Measurements from ENCODE around the gene MRPL43. TPM values are rescaled to one million over a fixed set of nuclear protein-coding genes. Genes with fewer than 3 reads are reported as not detected.

The MRPL43 gene
- total RNA-seq, 1 experiment from 2014 or later: 69.4 TPM

DNA sequence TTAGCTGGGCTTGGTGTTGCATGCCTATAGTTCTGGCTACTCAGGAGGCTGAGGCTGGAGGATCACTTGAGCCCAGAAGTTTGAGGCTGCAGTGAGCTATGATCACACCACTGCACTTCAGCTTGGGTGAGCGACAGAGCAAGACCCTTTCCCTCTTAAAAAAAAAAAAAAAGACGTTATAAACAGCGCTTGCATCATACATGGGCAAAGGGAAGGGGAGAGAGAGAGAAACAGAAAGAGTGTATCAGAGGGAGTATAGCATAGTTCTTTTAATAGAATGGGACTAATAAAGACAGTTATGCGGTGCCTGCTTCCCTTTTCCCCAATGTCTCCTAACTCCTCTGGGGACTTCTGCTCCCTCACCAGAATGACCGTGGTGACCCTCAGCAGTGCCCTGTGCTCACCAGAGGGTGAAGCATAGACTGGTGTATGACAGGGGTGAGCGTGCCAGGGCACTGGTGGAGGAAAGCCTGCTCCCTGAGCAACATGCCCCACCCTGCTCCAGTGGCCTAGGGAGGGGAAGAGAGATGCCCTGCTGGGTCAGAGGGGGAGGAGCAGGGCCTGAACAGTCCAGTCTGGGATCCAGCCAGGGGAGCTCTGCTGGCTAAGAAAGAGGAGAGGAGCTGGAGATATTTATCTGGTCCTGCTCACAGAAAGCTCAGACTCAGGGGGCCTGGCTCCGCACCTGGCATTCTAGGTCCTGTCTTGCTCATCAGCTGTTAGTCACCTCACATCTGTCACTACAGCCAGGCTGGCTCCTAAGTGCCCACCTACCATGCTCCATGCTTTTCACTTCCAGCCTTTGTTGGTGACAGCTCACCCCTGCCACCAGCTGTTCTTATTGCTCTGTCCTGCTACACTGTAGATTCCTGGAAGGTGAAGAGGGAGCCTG, 41.4 kb upstream of the MRPL43 start:
- no peak for DNase-seq (ENCODE audit: low read depth in 1 of 2, low spot score in 2 of 2)
- no peak overlapping the region for H3K4me3 ChIP-seq
- no peak overlapping the region for H3K27ac ChIP-seq
- no peaks in the 10 kb centered on the region for H3K36me3 ChIP-seq
- no peaks in the 10 kb centered on the region for H3K27me3 ChIP-seq (replicated peaks)
- H3K4me1 ChIP-seq (replicated peaks): peaks cover 34% of the 10 kb centered on the region
- no peaks in the 10 kb centered on the region for H3K9me3 ChIP-seq (replicated peaks)

DNA sequence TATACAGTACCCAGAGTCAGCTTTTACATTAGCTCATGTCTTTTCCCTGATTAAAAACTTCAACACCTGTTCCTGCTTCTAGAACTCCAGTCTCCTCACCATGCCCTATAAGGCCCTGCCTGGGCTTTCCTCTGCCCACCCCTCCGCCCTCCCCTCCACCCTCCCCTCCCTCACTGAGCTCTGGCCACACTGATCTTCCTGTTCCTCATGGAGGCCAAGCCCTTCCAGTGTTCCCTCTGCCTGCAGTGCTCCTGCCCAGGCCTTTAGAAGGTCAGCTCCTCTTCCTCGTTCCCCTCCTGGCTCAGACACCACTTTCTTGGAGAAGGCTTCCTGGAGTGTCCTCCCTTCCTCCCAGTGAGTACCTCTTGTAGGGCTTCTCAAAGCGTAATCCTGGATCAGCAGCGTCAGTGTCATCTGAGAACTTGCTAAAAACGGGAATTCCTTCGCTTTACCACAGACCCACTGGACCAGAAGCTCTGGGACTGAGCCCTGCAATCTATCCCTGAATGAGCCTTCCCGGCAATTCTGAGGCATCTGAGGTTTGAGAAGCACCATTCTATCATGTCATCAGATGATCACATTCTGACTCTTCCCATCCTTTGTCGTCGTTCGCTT, 39.9 kb upstream of the MRPL43 start:
- no peaks in the 10 kb centered on the region for H3K36me3 ChIP-seq
- DNase-seq (ENCODE audit: low read depth in 1 of 2, low spot score in 2 of 2): no peak
- H3K27ac ChIP-seq: no peak overlapping the region

DNA sequence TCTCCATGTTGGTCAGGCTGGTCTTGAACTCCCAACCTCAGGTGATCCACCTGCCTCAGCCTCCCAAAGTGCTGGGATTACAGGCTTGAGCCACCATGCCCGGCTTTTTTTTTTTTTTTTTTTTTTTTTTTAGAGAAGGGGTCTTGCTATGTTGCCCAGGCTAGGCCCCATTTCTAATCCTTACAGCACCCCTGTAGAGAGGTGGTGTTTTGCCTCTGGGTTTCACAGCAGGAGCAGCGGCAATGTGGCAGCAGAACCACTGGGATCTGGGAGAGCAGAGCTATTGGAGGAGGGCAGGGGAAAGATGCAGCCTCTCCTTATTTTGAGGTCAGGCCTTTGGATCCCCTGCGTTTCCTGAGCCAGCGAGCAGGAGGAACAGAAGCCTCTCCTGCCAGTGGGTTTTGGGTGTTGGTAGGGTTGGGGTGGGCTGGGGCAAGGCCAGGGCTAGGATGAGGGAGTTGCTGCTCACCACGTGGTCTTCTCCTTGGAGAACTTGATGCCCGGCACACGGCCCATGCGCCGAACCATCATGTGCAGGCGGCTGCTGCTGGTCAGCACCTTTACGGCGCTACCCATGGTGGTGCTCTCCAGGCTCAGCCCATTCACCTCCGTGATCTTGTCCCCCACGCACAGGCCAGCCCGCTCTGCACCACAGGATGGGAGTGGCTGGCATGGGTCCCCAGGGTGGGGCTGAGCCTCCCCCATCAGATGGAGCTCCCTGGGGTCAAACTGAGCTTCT, 35.8 kb upstream of the MRPL43 start:
- H3K4me1 ChIP-seq (replicated peaks): peaks cover 7% of the 10 kb centered on the region; the same call in 1 of the 2 replicates
- H3K4me3 ChIP-seq: no peak overlapping the region
- no peaks in the 10 kb centered on the region for H3K27me3 ChIP-seq (replicated peaks)
- no peak for DNase-seq (ENCODE audit: low read depth in 1 of 2, low spot score in 2 of 2)
- no peaks in the 10 kb centered on the region for H3K36me3 ChIP-seq
- H3K27ac ChIP-seq: no peak overlapping the region
- no peaks in the 10 kb centered on the region for H3K9me3 ChIP-seq (replicated peaks)

More for the DNA sequence above, 39.9 kb upstream of the MRPL43 start:
- Histone ChIP-seq H3K27me3 (replicated peaks) (no peaks in the 10 kb centered on the region), H3K9me3 (replicated peaks) (no peaks in the 10 kb centered on the region), H3K4me3 (no peak overlapping the region), H3K4me1 (replicated peaks) (peaks cover 19% of the 10 kb centered on the region)

DNA sequence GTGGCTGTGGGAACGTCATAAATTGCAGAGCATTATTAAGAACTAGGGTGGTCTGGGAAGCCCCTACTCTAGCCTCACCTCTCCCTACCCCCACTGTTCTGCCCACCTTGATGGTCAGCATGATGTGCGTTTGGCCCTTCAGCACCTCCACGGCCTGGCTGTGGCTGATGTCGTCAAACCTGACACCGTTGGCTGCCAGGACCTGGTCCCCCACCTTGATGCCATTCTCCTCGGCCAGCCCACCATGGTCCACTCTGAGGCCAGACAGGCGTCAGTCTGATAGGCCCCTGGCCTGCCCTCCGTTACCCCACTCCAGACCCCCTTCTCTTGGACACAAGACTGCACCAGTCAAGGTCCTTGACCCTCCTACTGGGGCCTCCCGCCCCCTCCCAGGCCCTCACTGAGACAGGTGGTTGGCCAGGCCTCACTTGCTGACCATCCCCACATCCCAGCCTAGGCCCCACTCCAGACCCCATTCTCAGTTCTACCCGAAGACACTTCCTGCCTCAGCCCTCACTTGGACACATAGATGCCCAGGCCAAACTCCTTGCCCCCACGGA, 34.5 kb upstream of the MRPL43 start:
- no peaks in the 10 kb centered on the region for H3K27me3 ChIP-seq (replicated peaks)
- no peak for DNase-seq (ENCODE audit: low read depth in 1 of 2, low spot score in 2 of 2)
- no peak overlapping the region for H3K4me3 ChIP-seq
- H3K27ac ChIP-seq: no peak overlapping the region
- no peaks in the 10 kb centered on the region for H3K36me3 ChIP-seq
- H3K9me3 ChIP-seq (replicated peaks): no peaks in the 10 kb centered on the region
- H3K4me1 ChIP-seq (replicated peaks): peaks cover 7% of the 10 kb centered on the region; the same call in 1 of the 2 replicates

DNA sequence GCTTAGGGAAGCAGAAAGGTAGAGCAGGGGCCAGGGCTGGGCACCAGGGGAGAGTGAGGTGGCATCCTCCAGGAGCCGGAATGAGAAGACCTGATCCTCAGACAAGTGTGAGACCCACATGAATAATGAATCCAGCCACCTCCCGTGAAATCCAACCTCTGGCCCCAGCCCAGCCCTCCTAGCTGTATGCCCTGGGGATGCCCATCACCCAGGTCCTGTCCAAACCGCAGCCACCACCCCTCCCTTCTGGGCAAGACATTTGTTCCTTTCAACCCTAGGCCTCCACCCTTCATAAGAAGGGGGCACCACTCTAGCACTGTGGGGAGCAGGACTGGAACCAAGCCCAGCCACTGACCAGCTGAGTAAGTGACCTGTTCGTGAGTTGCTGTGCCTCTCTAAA, 33.9 kb upstream of the MRPL43 start:
- Histone ChIP-seq H3K4me3 (no peak overlapping the region), H3K36me3 (no peaks in the 10 kb centered on the region), H3K4me1 (replicated peaks) (peaks cover 7% of the 10 kb centered on the region; the same call in 1 of the 2 replicates), H3K27ac (no peak overlapping the region), H3K27me3 (replicated peaks) (no peaks in the 10 kb centered on the region), H3K9me3 (replicated peaks) (no peaks in the 10 kb centered on the region)
- DNase-seq (ENCODE audit: low read depth in 1 of 2, low spot score in 2 of 2): no peak

DNA sequence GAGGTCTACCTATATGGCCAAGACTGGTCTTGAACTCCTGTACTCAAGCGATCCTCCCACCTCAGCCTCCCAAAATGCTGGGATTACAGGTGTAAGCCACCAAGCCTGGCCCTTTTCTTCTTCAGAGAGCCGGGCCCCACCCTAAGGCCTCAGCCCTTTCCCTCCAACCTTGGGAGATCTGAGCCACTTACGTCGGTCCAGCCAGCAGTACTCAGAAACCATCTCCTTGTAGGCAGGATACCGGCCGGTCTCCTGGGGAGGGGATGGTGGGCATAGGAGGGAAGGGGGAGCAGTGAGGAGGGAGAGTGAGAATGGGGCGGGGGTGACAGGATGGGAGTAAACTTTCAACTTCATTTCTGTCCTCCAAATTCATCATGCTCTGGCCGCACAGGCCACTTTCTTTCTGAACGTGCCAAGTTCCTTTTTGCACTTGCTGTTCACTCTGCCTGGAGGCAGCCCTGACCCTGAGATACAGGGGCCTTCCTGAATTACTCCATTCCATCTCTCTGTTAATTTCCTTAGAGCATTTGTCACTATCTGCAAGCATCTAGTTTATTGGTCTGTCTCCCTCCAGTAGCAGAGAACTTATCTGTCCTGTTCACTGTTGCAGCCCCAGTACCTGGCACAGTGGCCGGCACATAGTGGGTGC, 33.3 kb upstream of the MRPL43 start:
- Histone ChIP-seq H3K27me3 (replicated peaks) (no peaks in the 10 kb centered on the region), H3K27ac (no peak overlapping the region), H3K4me1 (replicated peaks) (peaks cover 7% of the 10 kb centered on the region; the same call in 1 of the 2 replicates), H3K4me3 (no peak overlapping the region), H3K9me3 (replicated peaks) (no peaks in the 10 kb centered on the region), H3K36me3 (no peaks in the 10 kb centered on the region)
- no peak for DNase-seq (ENCODE audit: low read depth in 1 of 2, low spot score in 2 of 2)

DNA sequence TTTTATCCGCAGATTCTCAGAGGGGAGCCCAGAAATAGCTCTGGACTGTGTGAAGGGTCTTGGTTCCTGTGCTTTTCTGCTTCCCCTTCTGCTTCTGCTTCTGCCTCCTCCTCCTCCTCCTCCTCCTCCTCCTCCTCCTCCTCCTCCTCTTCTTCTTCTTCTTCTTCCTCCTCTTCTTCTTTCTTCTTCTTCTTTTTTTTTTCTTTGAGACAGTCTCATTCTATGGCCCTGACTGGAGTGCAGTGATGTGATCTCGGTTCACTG, 32.1 kb upstream of the MRPL43 start:
- no peaks in the 10 kb centered on the region for H3K27me3 ChIP-seq (replicated peaks)
- H3K9me3 ChIP-seq (replicated peaks): no peaks in the 10 kb centered on the region
- no peak for DNase-seq (ENCODE audit: low read depth in 1 of 2, low spot score in 2 of 2)
- H3K4me3 ChIP-seq: no peak overlapping the region
- peaks cover 17% of the 10 kb centered on the region for H3K4me1 ChIP-seq (replicated peaks)
- no peaks in the 10 kb centered on the region for H3K36me3 ChIP-seq
- H3K27ac ChIP-seq: no peak overlapping the region

DNA sequence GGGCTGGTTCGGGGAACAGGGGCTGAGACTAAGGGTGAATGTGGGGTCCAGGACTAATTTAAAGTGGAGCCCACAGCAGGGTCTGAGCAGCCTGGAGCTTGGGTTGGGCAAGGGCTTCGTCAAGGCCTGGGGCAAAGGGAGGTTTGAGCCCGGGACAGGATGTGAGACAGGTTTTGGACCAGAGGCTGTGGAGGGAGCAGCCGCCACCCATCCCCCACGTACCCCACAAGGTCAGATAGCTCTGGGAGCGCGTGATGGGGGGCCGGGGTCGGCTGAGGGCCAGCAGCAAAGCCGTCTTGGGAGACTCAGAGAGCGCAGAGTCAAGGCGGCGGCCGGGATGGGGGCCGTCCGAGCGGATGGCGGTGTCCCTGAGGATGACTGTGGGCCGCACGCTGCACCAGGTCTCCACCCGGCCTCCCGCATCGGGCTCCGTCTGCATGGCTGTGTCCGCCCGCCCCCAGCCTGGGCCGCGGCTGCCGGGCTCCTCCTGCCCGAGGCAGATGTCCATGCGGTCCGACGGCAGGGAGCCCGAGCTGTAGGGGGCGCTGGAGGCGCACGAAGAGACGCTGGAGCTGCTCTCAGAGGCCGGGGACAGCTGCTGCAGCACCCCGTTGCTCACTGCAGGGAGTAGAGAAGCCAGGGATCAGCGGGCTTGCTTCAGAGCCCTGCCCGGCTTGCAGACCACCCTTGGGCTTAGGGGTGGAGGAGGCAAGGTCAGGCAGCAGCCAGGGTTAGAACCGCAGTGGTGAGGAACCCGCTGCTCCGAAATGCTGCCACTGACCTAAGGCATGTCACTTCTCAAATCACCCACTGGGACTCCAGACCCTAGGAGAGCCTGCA, 31.5 kb upstream of the MRPL43 start:
- H3K4me1 ChIP-seq (replicated peaks): peaks cover 22% of the 10 kb centered on the region
- no peak overlapping the region for H3K4me3 ChIP-seq
- H3K27ac ChIP-seq: no peak overlapping the region
- H3K36me3 ChIP-seq: no peaks in the 10 kb centered on the region
- H3K27me3 ChIP-seq (replicated peaks): no peaks in the 10 kb centered on the region
- peak; percentile 73 to 90 for DNase-seq (ENCODE audit: low read depth in 1 of 2, low spot score in 2 of 2)
- no peaks in the 10 kb centered on the region for H3K9me3 ChIP-seq (replicated peaks)

DNA sequence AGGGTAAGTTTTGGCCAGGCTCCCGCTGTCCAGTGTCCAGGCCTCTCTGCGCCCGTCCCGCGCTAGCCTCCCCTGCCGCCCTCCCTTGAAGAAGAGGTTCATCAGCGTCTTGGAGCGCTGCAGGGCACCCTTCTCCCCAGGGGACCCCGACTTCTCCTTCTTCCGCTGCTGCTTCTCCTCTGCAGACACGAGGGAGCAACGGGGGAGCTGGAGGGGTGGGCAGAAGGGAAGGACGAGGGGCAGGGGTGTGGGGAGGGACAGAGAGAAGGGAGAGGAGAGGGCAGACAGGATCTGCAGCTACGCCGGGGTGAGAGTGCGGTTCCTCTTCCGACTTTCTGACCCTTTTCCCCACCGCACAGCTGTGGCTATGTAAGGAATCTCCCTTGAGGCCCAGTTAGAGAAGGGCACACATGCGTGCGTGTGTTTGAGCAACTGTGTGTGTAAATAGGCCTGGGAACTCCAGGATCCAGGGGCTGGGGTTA, 30.9 kb upstream of the MRPL43 start:
- H3K27me3 ChIP-seq (replicated peaks): no peaks in the 10 kb centered on the region
- H3K27ac ChIP-seq: no peak overlapping the region
- DNase-seq (ENCODE audit: low read depth in 1 of 2, low spot score in 2 of 2): no peak
- no peak overlapping the region for H3K4me3 ChIP-seq
- peaks cover 29% of the 10 kb centered on the region for H3K4me1 ChIP-seq (replicated peaks)
- no peaks in the 10 kb centered on the region for H3K36me3 ChIP-seq
- no peaks in the 10 kb centered on the region for H3K9me3 ChIP-seq (replicated peaks)

DNA sequence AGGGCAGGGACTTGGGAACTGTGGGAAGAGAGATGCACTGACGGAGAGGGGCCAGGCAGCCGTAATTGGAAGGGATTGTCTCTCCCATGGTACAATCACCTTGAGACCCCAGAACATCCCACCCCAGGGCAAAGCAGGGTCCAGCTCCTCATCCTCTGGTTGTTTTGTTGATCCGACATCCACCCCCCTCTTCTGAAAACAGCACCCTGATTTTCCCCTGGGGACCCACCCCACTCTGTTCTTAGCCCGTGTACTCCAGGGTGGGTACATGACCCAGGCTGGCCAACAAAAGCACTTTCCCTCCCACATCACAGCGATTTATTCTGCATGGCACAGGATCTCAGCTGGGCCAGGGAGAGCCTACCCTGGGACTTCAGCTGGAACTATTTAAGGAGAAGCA, 29.5 kb upstream of the MRPL43 start:
- no peak for DNase-seq (ENCODE audit: low read depth in 1 of 2, low spot score in 2 of 2)
- H3K4me1 ChIP-seq (replicated peaks): peaks cover 42% of the 10 kb centered on the region
- no peaks in the 10 kb centered on the region for H3K27me3 ChIP-seq (replicated peaks)

DNA sequence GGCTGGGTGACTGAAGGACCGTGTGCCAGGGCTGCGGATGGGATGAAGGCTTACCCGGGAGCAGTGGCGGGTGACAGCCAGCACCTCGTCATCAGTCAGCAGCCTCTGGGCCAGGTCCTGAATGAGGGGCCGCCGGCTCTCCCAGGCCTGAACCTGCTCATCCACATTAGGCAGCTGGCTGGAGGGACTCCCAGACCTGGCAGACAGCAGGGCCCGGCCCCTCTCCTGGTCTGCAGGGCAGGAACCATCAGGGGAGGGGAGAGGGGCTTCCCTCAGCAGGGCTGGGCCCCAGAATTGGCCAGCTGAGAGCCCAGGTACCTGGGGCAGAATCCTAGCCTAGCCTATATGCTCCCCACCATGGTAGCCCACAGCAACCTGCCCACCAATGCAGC, 28.3 kb upstream of the MRPL43 start:
- Histone ChIP-seq H3K27ac (no peak overlapping the region), H3K4me1 (replicated peaks) (peaks cover 55% of the 10 kb centered on the region), H3K36me3 (no peaks in the 10 kb centered on the region), H3K9me3 (replicated peaks) (no peaks in the 10 kb centered on the region), H3K27me3 (replicated peaks) (no peaks in the 10 kb centered on the region), H3K4me3 (no peak overlapping the region)
- no peak for DNase-seq (ENCODE audit: low read depth in 1 of 2, low spot score in 2 of 2)

More for the DNA sequence above, 29.5 kb upstream of the MRPL43 start:
- Histone ChIP-seq H3K9me3 (replicated peaks) (no peaks in the 10 kb centered on the region), H3K27ac (no peak overlapping the region), H3K36me3 (no peaks in the 10 kb centered on the region), H3K4me3 (no peak overlapping the region)

DNA sequence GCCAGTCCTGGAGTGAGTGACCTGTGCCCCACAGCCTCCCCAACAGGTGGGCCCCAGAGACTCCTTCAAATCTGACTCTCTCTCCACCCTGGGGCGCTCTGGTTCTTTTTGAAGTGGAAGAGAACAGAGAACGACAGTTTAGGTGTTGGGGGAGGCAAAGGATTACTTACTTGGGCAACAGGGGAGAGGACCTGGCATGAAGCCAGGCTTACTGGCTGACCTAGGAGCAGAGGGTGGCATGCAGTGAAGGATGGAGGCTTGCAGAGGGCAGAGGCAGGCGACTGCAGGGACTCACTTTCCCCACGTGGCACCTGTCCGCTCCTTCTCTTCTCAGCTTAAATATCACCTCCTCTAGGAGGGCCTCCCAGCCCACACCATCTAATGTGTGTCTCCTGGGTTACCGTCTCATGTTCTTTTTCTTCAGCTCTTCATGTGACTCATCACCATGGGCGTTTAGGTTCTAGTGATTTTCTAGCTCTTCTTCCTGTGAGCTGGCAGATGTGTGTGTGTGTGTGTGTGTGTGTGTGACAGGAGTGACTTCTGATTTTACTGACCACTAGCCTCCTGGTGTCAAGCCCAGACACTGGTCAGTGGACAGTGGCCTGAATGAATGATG, 27.8 kb upstream of the MRPL43 start:
- Histone ChIP-seq H3K27me3 (replicated peaks) (no peaks in the 10 kb centered on the region), H3K9me3 (replicated peaks) (no peaks in the 10 kb centered on the region), H3K36me3 (no peaks in the 10 kb centered on the region), H3K4me3 (no peak overlapping the region), H3K27ac (no peak overlapping the region), H3K4me1 (replicated peaks) (peaks cover 57% of the 10 kb centered on the region)
- peak; percentile 57 to 69 for DNase-seq (ENCODE audit: low read depth in 1 of 2, low spot score in 2 of 2)
